HG03066 (cell line): ENCODE measurements around the gene ARAP1.

Experiments
- ATAC-seq: cut with Tn5 transposase; IDR thresholded peaks from one replicate; pipeline ENCODE4 v1.9.1; 2021; ENCODE audit warnings: low read depth; ENCODE audit not compliant: unreplicated experiment

Gene ARAP1

GRCh38 chr11:72709478-72710238, 42.5 kb downstream of the ARAP1 start:
- ATAC-seq = no peak

GRCh38 chr11:72707032-72707431, 45.2 kb downstream of the ARAP1 start:
- no peak for ATAC-seq

- ATAC-seq = no peak
Observed at GRCh38 chr11:72706579-72706978, 45.6 kb downstream of the ARAP1 start.

GRCh38 chr11:72705442-72706365, 46.5 kb downstream of the ARAP1 start:
- ATAC-seq = no peak

DNA sequence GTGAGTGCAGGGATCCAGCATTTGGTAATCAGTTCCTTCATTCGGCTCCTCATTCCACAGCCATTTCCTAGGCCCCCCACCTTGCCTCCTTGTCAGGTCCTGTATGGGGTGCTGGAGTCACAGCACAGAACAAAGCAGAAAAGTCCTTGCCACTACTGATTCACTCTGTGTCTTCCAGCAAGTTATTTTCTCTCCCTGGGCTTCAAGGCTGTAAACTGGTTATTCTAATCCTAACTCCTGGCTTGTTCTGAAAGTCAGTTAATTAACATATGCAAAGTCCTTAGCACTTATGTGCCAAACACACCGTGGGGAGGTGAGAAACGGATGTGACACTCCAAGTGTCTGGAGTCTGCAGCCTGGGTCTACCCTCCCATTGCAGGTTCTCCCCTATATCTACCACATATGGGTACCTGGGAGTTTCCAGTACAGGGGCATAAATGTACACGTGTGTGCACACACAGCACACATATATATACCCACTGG, 47.4 kb downstream of the ARAP1 start:
- no peak for ATAC-seq

GRCh38 chr11:72704028-72704782, 48.0 kb downstream of the ARAP1 start:
- ATAC-seq = no peak

- ATAC-seq = no peak
Observed at GRCh38 chr11:72703267-72704008, 48.8 kb downstream of the ARAP1 start.

GRCh38 chr11:72702577-72703241, 49.5 kb downstream of the ARAP1 start:
- ATAC-seq = no peak

DNA sequence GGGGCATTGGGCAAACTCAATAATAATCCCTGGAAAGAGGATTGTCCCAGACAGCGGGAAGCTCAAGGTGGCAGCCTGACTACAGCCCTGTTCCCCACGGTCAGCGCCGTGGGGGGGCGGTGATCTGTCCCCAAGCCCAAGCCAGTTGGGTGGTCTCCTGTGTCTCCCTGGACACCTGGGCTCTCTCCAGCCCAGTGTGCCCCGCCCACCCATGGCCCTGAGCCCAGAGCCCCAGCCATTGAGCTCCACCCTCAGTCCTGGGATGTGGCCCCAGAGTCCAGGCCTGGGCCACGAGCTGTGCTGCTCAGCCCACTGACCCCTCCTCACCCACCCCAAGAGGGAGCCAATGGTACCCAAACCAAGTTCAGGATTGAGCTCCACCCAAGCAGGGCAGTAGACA, 50.1 kb downstream of the ARAP1 start:
- ATAC-seq = no peak

GRCh38 chr11:72701466-72701865, 50.7 kb downstream of the ARAP1 start:
- no peak for ATAC-seq

DNA sequence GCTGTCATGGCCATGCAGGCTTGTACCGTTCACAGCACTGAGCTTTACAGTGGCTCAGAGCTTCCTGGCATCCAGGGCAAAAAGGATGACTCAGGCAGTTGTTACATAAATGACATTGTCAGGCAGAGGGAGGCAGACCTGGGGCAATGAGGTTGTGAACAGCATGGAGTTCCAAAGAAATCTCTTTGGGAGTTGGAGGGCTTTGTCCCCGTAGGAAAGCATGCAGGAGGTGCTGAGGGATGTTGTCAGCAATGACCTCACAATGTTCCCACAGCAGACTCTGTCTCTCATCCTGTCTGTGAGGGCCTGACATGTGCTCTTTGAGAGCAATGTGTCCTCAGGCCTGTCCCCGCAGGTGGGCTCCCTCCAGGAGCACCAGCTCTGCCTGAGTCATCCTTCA, 52.1 kb downstream of the ARAP1 start:
- ATAC-seq = no peak

GRCh38 chr11:72697814-72698213, 54.4 kb downstream of the ARAP1 start:
- no peak for ATAC-seq

DNA sequence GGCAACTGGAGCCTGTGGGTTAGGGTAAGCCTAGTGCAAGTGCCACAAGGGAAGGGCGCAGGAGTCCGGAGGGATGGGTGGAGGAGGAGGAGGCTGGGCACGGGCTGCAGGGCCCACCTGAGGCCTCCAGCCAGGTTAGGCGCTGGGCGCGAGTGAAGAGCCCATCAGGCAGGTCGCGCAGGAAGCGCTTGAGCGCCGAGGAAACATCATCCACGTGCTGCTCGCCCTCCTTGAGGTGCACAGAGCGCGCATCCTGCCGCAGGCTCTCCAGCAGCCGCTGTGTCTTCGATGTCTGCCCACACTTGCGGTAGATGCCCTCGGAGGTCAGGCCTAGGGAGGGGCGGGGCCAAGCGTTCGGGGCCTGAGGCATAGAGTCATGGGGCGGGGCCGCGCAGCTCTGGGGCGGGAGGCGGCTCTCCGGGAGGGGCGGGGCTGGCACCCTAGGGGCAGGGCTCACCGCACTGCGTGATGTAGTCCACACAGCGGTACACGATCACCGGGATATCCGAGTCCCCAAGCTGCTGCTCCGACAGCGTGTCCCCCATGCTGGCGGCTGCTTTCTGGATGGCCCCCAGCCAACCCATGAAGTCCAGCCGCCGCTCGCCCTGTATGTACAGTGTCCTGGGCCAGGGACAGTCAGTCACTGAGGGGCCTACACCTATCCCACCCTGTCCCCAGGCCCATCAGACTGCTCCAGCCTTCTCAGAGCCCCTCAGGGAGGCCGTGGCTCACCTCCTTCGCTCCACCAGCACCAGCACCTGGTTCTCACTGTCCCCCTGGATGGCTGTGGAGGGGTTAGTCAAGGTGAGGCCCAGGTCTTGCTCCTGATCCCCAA, 55.1 kb downstream of the ARAP1 start:
- ATAC-seq = no peak

DNA sequence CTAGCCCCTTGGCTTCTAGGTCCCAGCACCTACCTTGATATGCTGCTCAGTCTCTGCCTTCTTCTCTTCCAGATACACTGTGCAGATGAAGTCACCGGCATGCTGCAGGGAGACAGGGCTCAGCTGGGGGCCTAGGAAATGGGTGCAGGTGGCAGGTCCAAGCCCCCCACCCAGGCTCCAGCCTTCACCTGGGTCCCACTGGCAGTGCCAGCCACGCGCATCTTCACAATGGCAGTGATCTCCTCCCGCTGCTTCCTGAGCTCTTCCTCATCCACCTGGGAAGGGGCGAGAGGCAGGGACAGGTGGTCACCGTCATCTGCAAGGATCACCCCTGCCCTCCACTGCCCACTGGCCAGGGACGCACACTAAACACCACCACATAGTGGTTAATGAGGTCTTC, 56.9 kb downstream of the ARAP1 start:
- ATAC-seq = no peak

DNA sequence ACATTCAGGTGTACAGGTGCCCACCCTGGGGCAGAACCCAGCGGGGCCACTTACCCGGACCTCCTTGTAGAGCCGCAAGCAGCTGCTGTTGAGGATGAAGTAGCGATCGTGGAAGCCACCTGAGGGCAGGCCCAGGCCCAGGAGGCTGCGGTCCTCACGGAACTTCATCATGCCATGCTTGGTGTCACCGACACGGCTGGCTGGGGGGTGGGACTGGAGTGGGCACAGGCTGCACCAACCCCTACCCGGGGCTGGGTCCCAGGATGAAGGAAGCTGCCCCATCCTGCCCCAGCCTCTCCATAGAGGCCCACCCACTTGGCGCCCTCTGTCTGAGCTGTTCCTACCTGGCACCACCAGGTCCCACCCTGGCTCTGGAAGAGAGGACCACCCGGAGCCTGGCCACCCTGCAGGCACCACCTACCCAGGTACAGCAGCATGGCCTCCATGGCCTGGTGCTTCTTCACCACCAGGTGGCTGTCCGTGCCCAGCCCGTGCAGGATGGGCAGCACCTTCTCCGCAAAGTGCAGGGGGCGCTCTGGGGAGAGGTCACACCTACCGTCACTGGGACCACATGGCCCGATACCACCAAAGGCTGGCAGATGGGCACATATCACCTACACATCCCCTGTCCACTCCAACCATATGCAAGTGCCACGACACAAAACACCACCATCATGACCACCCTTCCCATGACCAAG, 58.8 kb downstream of the ARAP1 start:
- no peak for ATAC-seq

DNA sequence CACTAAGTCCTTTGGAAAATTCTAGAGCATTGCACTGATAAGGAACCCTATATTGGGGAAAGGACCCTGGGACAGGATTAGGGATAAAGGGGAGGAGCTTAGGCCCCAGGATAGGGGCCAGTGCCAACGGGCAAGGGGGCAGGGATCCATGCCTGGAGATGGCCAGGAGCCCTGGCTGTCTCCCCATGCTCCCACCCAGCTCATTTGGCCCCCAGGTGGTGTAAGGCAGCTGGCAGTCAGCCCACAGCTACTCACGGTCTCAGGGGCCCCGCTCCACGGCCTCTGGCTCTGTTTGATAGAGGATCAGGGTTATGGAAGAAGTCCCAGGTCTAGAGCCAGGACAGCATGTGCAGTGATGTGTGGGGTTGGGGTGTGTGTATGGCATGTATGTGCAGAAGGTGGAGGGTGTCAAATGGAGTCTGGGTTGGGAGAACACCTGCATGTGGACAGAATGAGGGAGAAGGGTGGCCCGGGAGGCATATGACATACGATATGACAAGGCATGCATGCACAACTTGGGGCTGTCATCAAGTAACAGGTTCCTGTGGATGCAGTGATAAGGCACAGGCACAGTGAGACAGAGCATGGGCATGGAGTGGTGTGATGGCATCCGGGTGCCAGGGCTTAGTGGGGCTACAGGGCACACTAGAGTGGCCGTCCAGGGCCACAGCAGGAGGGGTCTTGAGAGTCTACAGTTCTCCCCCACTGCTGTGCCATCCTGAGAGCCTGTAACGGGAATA, 59.5 kb downstream of the ARAP1 start:
- no peak for ATAC-seq

DNA sequence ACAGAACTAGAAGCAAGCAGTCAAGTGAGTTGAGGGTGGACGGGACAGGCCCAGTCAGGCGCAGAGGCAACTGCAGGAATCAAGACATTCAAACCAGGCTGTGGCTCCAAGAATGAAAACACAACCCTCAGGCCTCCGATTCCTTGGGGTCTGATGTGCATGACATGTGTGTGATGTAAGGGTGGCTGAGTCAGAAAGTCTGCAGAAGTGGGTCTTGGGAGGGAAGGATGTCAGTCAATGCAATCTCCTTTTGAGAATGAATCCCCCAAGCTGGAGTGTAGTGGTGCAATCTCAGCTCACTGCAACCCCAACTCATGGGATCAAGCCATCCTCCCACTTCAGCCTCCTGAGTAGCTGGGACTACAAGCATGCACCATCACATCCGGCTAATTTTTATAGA, 62.0 kb downstream of the ARAP1 start:
- ATAC-seq = no peak

GRCh38 chr11:72688929-72689328, 63.3 kb downstream of the ARAP1 start:
- ATAC-seq = no peak
